Kidney epithelial cell (primary cell): Measurements from ENCODE around the gene IL23A. TPM values are rescaled to one million over a fixed set of nuclear protein-coding genes. Genes with fewer than 3 reads are reported as not detected.

ENCODE experiments used
- DNase-seq: peaks from one replicate; pipeline ENCODE4 v3.0.0-alpha.2; 2010; ENCODE audit warnings: low read depth
- H3K27me3 ChIP-seq: 2 replicates; pipeline ENCODE4 v1.6.0; 2011; ENCODE audit warnings: low read length; ENCODE audit not compliant: control insufficient read depth, insufficient read depth
- H3K36me3 ChIP-seq: 2 replicates; pipeline ENCODE4 v1.5.1; 2011; ENCODE audit warnings: low read length; ENCODE audit not compliant: control insufficient read depth, insufficient read depth
- H3K4me3 ChIP-seq: 2 replicates; pipeline ENCODE4 v1.5.1; 2011; ENCODE audit warnings: low read depth, mild to moderate bottlenecking, control low read depth, low read length
- total RNA-seq: library from RNA; depleted of rRNA; stranded (reverse); fragments of >200 nt; gene quantifications from 2 replicates; pipeline ENCODE4 v1.2.3, GENCODE V29; 2015
- TF ChIP-seq, protein P1 (sequence below): IDR thresholded peaks from 2 replicates; pipeline ENCODE4 v1.5.1; 2011; ENCODE audit warnings: mild to moderate bottlenecking, moderate library complexity, low read length, control low read depth, inconsistent platforms; ENCODE audit not compliant: insufficient read depth, poor library complexity, severe bottlenecking

Gene IL23A
- total RNA-seq, 1 donor from 2014 or later, result 33.6 TPM

DNA sequence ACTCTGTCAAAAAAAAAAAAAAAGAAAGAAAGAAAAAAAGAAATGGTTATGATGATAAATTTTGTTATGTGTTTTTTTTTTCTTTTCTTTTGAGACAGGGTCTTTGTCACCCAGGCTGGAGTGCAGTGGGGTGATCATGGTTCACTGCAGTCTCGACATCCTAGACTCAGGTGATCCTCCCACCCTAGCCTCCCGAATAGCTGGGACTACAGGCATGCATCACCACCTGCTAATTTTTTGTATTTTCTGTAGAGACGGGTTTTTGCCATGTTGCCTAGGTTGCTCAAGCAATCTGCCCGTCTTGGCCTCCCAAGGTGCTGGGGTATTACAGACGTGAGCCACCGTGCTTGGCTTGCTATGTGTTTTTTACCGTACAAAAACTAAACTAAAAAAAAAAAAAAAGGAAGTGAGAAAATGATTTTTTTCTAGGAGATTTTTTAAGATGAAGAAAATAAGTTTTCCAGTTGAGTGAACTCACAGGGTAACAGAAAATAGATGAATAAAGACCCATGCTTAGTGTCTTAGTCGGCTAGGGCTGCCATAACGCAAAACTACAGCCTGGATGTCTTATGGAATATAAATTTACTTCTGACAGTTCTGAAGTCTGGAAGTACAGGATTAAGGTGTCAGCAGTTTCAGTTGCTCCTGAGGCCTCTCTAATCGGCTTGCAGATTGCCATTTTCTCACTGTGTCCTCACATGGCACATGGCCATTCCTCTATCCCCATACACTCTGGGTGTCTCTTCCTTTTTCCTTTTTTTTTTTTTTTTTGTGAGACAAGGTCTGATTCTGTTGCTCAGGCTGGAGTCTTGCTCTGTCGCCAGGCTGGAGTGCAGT lies 37.1 kb downstream of the IL23A start:
- TF ChIP-seq, protein P1, sequence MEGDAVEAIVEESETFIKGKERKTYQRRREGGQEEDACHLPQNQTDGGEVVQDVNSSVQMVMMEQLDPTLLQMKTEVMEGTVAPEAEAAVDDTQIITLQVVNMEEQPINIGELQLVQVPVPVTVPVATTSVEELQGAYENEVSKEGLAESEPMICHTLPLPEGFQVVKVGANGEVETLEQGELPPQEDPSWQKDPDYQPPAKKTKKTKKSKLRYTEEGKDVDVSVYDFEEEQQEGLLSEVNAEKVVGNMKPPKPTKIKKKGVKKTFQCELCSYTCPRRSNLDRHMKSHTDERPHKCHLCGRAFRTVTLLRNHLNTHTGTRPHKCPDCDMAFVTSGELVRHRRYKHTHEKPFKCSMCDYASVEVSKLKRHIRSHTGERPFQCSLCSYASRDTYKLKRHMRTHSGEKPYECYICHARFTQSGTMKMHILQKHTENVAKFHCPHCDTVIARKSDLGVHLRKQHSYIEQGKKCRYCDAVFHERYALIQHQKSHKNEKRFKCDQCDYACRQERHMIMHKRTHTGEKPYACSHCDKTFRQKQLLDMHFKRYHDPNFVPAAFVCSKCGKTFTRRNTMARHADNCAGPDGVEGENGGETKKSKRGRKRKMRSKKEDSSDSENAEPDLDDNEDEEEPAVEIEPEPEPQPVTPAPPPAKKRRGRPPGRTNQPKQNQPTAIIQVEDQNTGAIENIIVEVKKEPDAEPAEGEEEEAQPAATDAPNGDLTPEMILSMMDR, result no peak
- no peak overlapping the region for H3K4me3 ChIP-seq
- H3K36me3 ChIP-seq, result no peaks in the 10 kb centered on the region
- H3K27me3 ChIP-seq, result no peaks in the 10 kb centered on the region
- no peak for DNase-seq

DNA sequence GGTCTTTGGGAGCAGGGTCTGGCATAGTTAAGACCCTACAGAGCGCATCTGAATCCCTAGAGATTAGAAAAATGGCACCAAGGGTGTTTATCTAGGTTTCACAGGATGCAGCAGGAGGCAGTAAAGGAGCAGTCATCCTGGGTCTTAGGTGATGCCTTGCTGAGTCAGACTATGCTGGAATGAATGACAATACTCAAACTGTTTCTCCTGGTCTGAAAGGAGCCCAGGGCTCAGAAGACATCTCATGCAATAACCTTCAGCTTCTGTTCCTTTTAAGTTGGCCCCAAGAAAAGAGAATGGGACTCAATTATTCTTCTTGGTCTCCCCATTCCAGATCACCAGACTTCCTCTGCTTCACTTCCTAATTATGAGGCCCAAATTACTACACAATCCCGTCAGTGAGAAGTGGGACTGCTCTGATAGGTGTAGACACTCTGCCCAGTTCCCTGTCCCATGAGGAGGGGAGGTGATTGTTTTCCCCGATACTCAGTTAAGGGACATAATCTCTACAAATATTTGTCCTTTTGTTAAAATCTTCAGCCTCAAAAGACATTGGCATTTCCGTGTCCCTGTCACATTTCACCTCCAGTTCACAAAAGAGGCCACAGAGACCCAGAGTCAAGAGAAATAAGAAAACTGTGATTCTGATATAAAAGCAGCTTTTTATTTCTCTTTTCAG lies 38.8 kb downstream of the IL23A start:
- H3K36me3 ChIP-seq, result no peaks in the 10 kb centered on the region
- DNase-seq, result peak; percentile 29
- H3K27me3 ChIP-seq, result no peaks in the 10 kb centered on the region
- no peak overlapping the region for H3K4me3 ChIP-seq
- TF ChIP-seq, protein P1, result peak; percentile 18

DNA sequence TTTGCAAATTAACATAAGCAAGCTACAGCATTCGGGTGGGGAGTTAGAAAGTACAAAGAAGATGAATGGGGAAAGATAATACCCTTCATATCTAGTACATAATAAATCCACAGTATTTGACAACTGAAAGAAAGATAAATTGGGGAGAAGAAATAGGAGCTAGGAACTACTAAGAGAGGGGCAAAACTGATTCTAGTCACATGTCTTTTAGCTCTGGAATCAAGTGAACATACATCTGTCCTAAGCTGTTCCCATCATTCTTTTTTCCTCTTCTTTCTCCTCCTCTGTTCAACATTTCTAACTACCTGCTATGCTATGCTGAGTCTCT lies 39.3 kb downstream of the IL23A start:
- DNase-seq, result no peak
- H3K27me3 ChIP-seq, result no peaks in the 10 kb centered on the region
- no peak overlapping the region for H3K4me3 ChIP-seq
- no peaks in the 10 kb centered on the region for H3K36me3 ChIP-seq
- TF ChIP-seq, protein P1, result no peak

DNA sequence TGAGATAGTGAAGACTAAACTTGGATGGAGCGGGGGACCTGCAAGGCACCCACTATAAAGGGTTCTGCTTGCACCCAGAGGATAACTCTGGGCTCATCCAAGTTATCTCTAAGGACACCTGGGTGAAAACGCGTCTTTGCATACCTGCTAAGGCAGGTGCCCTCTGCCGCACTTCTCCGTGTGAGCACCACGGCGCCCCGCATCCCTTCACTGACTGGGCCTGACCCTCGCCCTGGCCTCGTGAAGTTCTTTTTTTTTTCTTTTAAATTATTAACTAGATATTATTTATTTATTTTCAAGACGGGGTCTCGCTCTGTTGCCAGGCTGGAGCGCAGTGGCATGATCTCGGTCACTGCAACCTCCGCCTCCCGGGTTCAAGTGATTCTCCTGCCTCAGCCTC lies 43.9 kb downstream of the IL23A start:
- Histone ChIP-seq H3K36me3 (no peaks in the 10 kb centered on the region), H3K27me3 (no peaks in the 10 kb centered on the region), H3K4me3 (no peak overlapping the region)
- DNase-seq, result no peak
- TF ChIP-seq, protein P1, result no peak

DNA sequence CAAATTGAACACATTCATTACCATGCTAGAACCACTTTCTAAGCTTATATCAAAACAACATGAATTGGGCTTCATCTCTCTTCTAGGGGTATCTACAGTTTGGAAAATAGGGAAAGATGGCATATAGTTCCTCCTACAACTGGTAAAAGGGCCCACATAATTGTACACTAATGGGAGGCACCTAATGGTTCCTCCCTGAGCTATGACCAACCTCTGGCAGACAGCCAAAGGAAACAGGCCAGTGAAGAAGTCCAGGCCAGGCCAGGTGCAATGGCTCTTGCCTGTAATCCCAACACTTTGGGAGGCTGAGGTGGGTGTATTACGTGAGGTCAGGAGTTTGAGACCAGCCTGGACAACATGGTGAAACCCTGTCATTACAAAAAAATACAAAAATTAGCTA lies 47.2 kb downstream of the IL23A start:
- TF ChIP-seq, protein P1, result no peak

DNA sequence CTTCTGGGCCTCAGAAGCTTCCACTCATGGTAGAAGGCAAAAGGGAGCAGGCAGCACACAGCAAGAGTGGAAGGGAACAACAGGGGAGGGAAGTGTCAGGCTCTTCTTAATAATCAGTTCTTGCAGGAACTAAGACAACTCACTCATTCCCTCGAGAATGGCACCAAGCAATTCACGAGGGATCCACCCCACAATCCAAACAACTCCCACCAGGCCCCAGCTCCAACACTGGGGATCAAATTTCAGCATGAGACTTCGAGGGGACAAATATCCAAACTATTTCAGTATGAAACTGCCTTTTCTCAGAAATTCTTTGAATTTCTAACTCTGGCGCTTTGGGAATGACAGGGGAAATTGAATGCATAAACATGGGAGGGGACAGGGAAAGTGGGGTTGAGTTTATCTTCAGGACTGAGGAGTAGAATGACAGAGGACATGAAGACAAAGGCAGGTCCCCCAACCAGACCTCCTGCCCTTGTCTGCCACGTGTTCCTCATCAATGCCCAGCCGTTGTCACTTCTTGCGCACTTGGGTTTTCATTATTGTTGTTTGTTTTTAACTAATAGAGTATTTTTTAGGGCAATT lies 48.6 kb downstream of the IL23A start:
- Histone ChIP-seq H3K27me3 (no peaks in the 10 kb centered on the region), H3K4me3 (no peak overlapping the region), H3K36me3 (no peaks in the 10 kb centered on the region)
- DNase-seq, result no peak
- TF ChIP-seq, protein P1, result no peak

More for the DNA sequence above, 47.2 kb downstream of the IL23A start:
- Histone ChIP-seq H3K36me3 (no peaks in the 10 kb centered on the region), H3K27me3 (no peaks in the 10 kb centered on the region), H3K4me3 (no peak overlapping the region)
- no peak for DNase-seq
